GM12872 (cell line): ENCODE data around the gene MXD3.

Experiments used
- TF ChIP-seq, protein P1 (sequence below): IDR thresholded peaks from 3 replicates; pipeline ENCODE4 v1.5.1; 2011; ENCODE audit warnings: low read depth, mild to moderate bottlenecking, low read length, moderate library complexity; ENCODE audit not compliant: insufficient read depth

Gene MXD3

DNA sequence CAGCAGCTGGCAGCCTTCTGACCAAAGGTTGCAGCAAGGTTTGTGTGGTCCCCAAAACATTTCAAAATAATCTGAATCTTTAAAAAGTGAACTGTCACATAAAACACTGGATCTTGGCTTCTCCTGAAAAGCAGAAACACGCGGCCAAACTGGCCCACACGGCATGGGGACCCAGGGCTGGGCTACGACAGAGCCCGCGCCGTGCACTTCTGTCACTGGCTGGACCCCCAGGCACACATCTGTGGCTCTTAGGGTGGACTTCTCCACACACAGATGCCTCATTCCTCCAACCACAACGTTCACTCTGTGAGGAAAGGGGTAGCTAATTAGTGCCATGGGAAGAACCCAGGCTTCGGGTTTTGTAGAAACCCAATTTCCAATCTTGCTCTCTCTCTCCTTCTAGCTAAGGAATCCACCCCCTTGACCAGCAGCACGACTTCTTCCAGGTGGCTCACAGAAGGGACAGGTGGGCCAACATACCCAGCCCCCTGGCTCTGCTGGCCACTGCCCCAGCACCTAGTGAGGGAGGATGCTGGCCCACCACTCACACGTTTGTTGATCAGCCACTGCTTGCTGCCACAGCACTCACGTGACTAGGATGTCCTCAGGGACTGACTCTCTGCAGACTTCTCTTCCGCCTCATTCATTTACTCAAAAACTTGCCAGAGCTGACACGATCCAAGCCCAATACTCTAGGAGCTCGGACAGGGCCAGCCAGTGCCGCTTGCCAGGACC lies 21.9 kb upstream of the MXD3 start:
- TF ChIP-seq, protein P1, sequence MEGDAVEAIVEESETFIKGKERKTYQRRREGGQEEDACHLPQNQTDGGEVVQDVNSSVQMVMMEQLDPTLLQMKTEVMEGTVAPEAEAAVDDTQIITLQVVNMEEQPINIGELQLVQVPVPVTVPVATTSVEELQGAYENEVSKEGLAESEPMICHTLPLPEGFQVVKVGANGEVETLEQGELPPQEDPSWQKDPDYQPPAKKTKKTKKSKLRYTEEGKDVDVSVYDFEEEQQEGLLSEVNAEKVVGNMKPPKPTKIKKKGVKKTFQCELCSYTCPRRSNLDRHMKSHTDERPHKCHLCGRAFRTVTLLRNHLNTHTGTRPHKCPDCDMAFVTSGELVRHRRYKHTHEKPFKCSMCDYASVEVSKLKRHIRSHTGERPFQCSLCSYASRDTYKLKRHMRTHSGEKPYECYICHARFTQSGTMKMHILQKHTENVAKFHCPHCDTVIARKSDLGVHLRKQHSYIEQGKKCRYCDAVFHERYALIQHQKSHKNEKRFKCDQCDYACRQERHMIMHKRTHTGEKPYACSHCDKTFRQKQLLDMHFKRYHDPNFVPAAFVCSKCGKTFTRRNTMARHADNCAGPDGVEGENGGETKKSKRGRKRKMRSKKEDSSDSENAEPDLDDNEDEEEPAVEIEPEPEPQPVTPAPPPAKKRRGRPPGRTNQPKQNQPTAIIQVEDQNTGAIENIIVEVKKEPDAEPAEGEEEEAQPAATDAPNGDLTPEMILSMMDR = no peak

DNA sequence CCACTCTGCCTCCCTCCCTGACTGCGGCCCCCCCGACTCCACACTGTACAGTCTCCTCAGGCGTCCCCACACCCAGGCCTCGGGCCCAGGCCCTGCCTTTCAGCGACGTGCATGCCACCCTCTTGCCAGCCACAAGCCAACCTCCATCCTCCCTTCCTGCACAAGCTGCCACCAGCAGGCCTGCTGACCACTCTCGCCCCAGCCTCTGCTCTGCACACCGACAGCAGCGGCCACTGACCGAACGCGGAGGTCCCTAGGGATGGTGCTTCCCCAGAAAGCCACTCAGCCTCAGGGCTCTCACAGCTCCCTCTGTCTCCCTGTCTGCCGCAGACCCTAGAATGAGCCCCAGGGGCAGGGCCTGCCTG lies 21.2 kb upstream of the MXD3 start:
- TF ChIP-seq, protein P1 = no peak

DNA sequence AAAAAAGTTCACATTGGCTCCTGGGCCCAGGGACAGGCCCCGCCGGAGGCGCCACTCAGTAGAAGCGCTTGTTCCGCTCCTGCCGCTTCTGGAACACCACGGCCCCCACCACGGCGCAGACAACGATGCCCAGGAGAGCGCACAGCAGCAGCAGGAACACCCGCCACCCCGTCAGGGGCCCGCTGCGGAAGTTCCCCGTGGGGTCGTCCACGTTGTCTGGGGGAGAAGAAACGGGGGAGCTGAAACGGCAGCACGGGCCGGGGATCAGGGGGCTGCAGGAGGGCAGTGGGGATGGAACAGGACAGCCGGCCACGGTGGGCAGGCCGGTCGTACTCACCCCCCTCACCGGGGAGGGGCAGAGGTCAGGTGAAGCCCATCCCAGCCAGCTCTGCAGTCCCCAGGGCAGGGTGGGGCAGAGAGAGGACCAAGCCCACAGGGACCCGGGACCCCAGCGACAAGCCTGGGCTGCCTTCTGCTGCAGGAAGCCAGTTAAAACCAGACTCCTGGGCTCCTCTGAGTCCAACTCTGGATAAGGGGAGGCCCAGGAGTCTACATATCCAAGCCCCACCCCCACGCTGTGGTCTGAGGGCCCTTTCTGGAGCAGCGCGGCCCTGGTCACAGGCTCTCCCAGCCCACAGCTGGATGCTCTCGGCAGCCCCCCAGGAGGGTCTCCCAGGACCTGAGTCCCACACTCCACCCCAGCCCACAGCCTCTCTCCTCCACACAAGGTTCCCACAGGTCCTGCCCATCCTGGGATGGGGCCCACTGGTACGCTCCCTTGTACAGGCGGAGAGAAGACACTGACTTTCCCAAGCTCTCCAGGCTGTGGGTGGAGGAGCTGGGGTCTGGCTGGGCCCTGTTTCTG lies 20.6 kb upstream of the MXD3 start:
- TF ChIP-seq, protein P1 = no peak

DNA sequence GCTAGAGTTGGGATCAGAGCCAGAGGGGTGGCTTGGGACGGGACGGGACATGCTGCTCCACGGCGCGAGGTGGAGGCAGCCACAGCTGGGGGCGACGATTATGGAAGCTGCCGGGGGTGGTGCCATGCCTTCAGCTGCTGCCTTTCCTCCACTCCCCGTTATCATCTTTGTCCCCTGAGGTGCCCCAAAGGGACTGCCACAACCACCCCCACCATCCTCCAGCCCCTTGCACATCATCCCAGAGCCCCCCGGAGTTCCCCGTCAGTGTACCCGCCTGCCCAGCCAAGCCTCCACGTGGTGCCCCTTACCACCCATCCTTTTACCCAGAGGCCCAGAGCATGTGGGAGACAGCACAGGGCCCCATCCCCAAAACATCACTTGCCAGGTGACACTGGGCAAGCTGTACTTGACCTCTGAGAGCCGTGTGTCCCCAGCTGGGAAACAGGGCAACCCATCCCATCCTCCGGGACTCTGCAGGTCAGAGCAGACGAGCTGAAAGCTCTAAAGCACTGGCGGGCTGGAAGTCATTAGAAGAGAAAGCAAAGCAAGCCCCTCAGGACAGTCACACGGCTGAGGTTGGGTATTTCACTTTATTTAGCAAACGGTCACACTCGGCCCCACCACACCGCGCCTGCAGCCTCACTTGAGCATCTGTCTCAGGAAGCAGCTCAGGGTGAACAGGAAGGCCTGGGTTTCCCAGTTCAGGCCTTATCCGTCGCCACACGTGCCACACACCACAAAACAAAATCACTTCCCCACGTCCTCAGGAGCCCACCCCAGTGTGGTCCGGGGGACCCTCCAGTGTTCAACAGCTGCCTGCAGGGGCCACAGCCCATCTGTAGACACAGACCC lies 19.5 kb upstream of the MXD3 start:
- TF ChIP-seq, protein P1 = no peak

DNA sequence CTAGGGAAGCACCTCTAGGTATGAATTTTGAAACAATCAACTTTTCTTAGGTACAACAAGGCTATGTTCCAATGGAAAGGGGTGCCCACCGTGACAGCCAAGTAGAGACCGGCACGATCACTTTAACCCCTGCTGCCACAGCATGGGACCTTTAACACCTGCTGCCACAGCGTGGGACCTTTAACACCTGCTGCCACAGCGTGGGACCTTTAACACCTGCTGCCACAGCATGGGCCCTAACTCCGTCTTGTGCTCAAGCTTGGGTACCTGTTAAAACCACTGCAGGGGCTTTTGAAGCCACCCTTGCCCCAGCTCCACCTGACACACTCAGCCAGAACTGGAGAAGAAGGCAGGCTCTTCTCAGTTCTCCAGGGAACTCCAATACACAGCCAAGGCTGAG lies 18.2 kb upstream of the MXD3 start:
- TF ChIP-seq, protein P1 = no peak

DNA sequence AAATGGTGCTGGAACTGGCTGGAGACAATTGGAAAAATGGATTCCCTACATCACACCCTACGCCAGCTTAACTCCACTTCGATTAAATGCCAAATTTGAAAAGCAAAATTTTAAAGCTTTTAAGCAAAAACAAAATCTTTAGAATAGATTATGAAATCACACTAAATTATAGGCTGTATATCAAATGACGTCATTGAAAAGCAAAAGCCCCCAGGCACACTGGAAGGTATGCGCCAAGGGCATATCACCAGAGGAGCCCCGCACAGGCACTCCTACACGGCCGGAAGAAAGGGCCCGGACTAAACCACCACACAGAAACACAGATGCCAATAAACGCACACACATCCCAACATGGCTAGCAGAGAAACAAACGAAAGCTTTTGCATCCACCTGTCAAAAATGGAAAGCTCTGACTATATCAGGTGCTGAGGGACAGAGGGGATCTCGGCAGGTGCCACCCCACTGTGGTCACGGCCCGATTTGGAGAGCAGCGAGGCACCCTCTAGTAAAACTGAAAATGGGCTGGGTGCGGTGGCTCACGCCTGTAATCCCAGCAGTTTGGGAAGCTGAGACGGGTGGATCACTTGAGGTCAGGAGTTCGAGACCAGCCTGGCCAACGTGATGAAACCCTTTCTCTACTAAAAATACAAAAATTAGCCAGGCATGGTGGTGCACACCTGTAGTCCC lies 17.0 kb upstream of the MXD3 start:
- TF ChIP-seq, protein P1 = no peak
